ENCODE results near the gene DUS2.
"Not testable (repeated sequence)": the region's sequence is repeated elsewhere in the genome, so short reads cannot be mapped to it uniquely, and the experiment has no call there.

The DUS2 gene

GRCh38 chr16:67990018-67990386, 33.1 kb upstream of the DUS2 start:
- in situ Hi-C loops (cut with HindIII; ENCODE audit: low sequenced_read_pairs) = no loop called here
- TF ChIP-seq, protein P1, sequence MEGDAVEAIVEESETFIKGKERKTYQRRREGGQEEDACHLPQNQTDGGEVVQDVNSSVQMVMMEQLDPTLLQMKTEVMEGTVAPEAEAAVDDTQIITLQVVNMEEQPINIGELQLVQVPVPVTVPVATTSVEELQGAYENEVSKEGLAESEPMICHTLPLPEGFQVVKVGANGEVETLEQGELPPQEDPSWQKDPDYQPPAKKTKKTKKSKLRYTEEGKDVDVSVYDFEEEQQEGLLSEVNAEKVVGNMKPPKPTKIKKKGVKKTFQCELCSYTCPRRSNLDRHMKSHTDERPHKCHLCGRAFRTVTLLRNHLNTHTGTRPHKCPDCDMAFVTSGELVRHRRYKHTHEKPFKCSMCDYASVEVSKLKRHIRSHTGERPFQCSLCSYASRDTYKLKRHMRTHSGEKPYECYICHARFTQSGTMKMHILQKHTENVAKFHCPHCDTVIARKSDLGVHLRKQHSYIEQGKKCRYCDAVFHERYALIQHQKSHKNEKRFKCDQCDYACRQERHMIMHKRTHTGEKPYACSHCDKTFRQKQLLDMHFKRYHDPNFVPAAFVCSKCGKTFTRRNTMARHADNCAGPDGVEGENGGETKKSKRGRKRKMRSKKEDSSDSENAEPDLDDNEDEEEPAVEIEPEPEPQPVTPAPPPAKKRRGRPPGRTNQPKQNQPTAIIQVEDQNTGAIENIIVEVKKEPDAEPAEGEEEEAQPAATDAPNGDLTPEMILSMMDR (IDR thresholded peaks at IDR 0.05; ENCODE audit: low read depth, low read length) = no peak
- DNase-seq (ENCODE audit: low read depth, low spot score) = no peak
- H3K4me3 ChIP-seq (ENCODE audit: low read depth, low read length) = no peak overlapping the region

GRCh38 chr16:67992661-67993206, 30.4 kb upstream of the DUS2 start:
- in situ Hi-C loops (cut with HindIII; ENCODE audit: low sequenced_read_pairs) = no loop called here
- H3K4me3 ChIP-seq (ENCODE audit: low read depth, low read length) = no peak overlapping the region

GRCh38 chr16:67993207-67994039, 29.7 kb upstream of the DUS2 start:
- H3K4me3 ChIP-seq (ENCODE audit: low read depth, low read length) = no peak overlapping the region
- TF ChIP-seq, protein P1 (IDR thresholded peaks at IDR 0.05; ENCODE audit: low read depth, low read length) = peak; percentile 86
- DNase-seq (ENCODE audit: low read depth, low spot score) = peak; percentile 59
- in situ Hi-C loops (cut with HindIII; ENCODE audit: low sequenced_read_pairs) = no loop called here

More at GRCh38 chr16:67992661-67993206, 30.4 kb upstream of the DUS2 start:
- TF ChIP-seq, protein P1 (IDR thresholded peaks at IDR 0.05; ENCODE audit: low read depth, low read length) = no peak
- DNase-seq (ENCODE audit: low read depth, low spot score) = no peak

GRCh38 chr16:67994040-67994408, 29.1 kb upstream of the DUS2 start:
- H3K4me3 ChIP-seq (ENCODE audit: low read depth, low read length); in situ Hi-C loops (cut with HindIII; ENCODE audit: low sequenced_read_pairs): not testable (repeated sequence)

DNA sequence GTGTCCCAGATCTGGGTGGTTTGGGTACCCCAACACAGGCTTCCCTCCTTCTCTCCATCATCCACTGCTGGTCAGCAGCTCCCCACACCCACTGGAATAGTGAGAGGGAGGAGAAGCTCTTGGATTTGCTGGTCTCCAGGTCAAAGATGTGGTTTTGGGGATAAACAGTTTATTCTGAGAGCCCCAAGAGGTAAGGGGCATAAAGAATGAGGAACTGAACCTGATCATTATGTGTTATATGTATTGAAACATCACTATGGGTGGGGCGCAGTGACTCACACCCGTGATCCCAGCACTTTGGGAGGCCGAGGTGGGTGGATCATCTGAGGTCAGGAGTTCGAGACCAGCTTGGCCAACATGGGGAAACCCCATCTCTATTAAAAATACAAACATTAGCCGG, 27.7 kb upstream of the DUS2 start:
- no peak for DNase-seq (ENCODE audit: low read depth, low spot score)
- TF ChIP-seq, protein P1 (IDR thresholded peaks at IDR 0.05; ENCODE audit: low read depth, low read length) = no peak
- no peak overlapping the region for H3K4me3 ChIP-seq (ENCODE audit: low read depth, low read length)
- in situ Hi-C loops (cut with HindIII; ENCODE audit: low sequenced_read_pairs) = no loop called here

More at GRCh38 chr16:67994040-67994408, 29.1 kb upstream of the DUS2 start:
- not testable (repeated sequence) for DNase-seq (ENCODE audit: low read depth, low spot score)

- in situ Hi-C loops (cut with HindIII; ENCODE audit: low sequenced_read_pairs) = no loop called here
- H3K4me3 ChIP-seq (ENCODE audit: low read depth, low read length) = no peak overlapping the region
- DNase-seq (ENCODE audit: low read depth, low spot score) = no peak
- TF ChIP-seq, protein P1 (IDR thresholded peaks at IDR 0.05; ENCODE audit: low read depth, low read length) = no peak
Observed at GRCh38 chr16:67996666-67997065, 26.4 kb upstream of the DUS2 start.

- DNase-seq (ENCODE audit: low read depth, low spot score); H3K4me3 ChIP-seq (ENCODE audit: low read depth, low read length); in situ Hi-C loops (cut with HindIII; ENCODE audit: low sequenced_read_pairs): not testable (repeated sequence)
Observed at GRCh38 chr16:67998231-67998778, 24.8 kb upstream of the DUS2 start.

GRCh38 chr16:67998779-67999688, 24.1 kb upstream of the DUS2 start, which contains the start of gene DPEP2:
DPEP2 (minus strand) TSS chr16:67999484; CDS start chr16:67993212, 6,272 bp downstream.
- in situ Hi-C loops (cut with HindIII; ENCODE audit: low sequenced_read_pairs); DNase-seq (ENCODE audit: low read depth, low spot score); H3K4me3 ChIP-seq (ENCODE audit: low read depth, low read length): not testable (repeated sequence)

Data from astrocyte of the spinal cord (primary cell).